SK-N-SH (cell line): ENCODE results near the gene FADD. TPM values are rescaled to one million over a fixed set of nuclear protein-coding genes. Genes with fewer than 3 reads are reported as not detected.

Source experiments
- CTCF ChIA-PET: fragments of 300-600, 350-600 bp; formaldehyde crosslinking; extraction: SDS; loops from one replicate; lab custom pipeline; 2021; lab: Yijun Ruan, JAX
- POLR2A ChIA-PET: fragments of 350-600 bp; sonication (Branson Sonifier 250); formaldehyde crosslinking; extraction: SDS; loops from one replicate; lab custom pipeline; 2020; ENCODE audit warnings: antibody characterized with exemption, inconsistent platforms; lab: Yijun Ruan, JAX
- DNase-seq: peaks from one replicate; pipeline ENCODE4 v3.0.0; 2012
- H2AFZ ChIP-seq: fragments of 200-600 bp; sonication (generic); 2 replicates; pipeline ENCODE4 v1.8.1; 2016; ENCODE audit warnings: antibody characterized with exemption, mild to moderate bottlenecking, low read depth
- H3F3A ChIP-seq: fragments of 200-600 bp; sonication (generic); replicated peaks from 2 replicates; pipeline ENCODE3; 2016; ENCODE audit warnings: antibody characterized with exemption, mild to moderate bottlenecking; ENCODE audit not compliant: insufficient read depth
- H3K27ac ChIP-seq, 2 experiments: fragments of 200-500 bp in 1 of 2; fragments of 200-600 bp in 1 of 2; sonication (Bioruptor generic) in 1 of 2; sonication (generic), shearing (Covaris generic) in 1 of 2; 2 replicates each; pipeline versions ENCODE4 v1.5.1 to v1.6.1; 2014 to 2016; ENCODE audit warnings: low read depth in 2 of 2, inconsistent platforms in 1 of 2, low read length in 1 of 2, mild to moderate bottlenecking in 1 of 2, mixed read lengths in 1 of 2
- H3K27me3 ChIP-seq: fragments of 200-600 bp; sonication (generic), shearing (Covaris generic); 2 replicates; pipeline ENCODE4 v1.6.1; 2016; ENCODE audit warnings: mixed run types; ENCODE audit not compliant: insufficient read depth
- H3K36me3 ChIP-seq, 2 experiments: fragments of 200-500 bp in 1 of 2; fragments of 200-600 bp in 1 of 2; sonication (Bioruptor generic) in 1 of 2; sonication (generic) in 1 of 2; replicated peaks in 1 of 2; 2 replicates each; pipeline versions ENCODE3 to v1.5.1; 2014 to 2016; ENCODE audit warnings: low read length in 1 of 2, mild to moderate bottlenecking in 1 of 2; ENCODE audit not compliant: insufficient read depth in 2 of 2, control insufficient read depth in 1 of 2
- H3K4me1 ChIP-seq, 2 experiments: fragments of 200-500 bp in 1 of 2; fragments of 200-600 bp in 1 of 2; sonication (Bioruptor generic) in 1 of 2; sonication (generic), shearing (Covaris generic) in 1 of 2; 2 replicates each; pipeline versions ENCODE4 v1.5.1 to v1.6.1; 2014 to 2016; ENCODE audit warnings: low read depth in 1 of 2, low read length in 1 of 2, mixed run types in 1 of 2; ENCODE audit not compliant: insufficient read depth in 2 of 2, control insufficient read depth in 1 of 2
- H3K4me2 ChIP-seq: fragments of 200-600 bp; sonication (generic), shearing (Covaris generic); 2 replicates; pipeline ENCODE4 v1.6.1; 2017; ENCODE audit warnings: mixed run types
- H3K4me3 ChIP-seq, 2 experiments: fragments of 200-500 bp in 1 of 2; fragments of 200-600 bp in 1 of 2; sonication (Bioruptor generic) in 1 of 2; sonication (generic), shearing (Covaris generic) in 1 of 2; 2 replicates each; pipeline versions ENCODE4 v1.5.1 to v1.8.1; 2014 to 2016; ENCODE audit warnings: low read depth in 2 of 2, inconsistent platforms in 1 of 2, low read length in 1 of 2, mild to moderate bottlenecking in 1 of 2, mixed read lengths in 1 of 2, moderate library complexity in 1 of 2
- H3K79me2 ChIP-seq: fragments of 200-600 bp; sonication (generic); 2 replicates; pipeline ENCODE4 v1.8.1; 2017; ENCODE audit warnings: mild to moderate bottlenecking; ENCODE audit not compliant: insufficient read depth
- H3K9ac ChIP-seq: fragments of 200-600 bp; sonication (generic); 2 replicates; pipeline ENCODE4 v1.6.1; 2017; ENCODE audit warnings: mixed run types
- H3K9me2 ChIP-seq: fragments of 200-600 bp; sonication (generic); 2 replicates; pipeline ENCODE4 v1.6.1; 2017; ENCODE audit warnings: mixed run types
- H3K9me3 ChIP-seq: fragments of 200-600 bp; sonication (generic); 2 replicates; pipeline ENCODE4 v1.6.1; 2017; ENCODE audit warnings: mixed run types, mild to moderate bottlenecking, moderate library complexity
- H4K20me1 ChIP-seq: fragments of 200-600 bp; sonication (generic); 2 replicates; pipeline ENCODE4 v1.6.1; 2017; ENCODE audit warnings: mild to moderate bottlenecking, mixed run types; ENCODE audit not compliant: insufficient read depth
- ELF1 ChIP-seq: IDR thresholded peaks from 2 replicates; pipeline ENCODE4 v1.4.0; 2012
- FOSL2 ChIP-seq: IDR thresholded peaks from 2 replicates; pipeline ENCODE4 v1.4.0; 2012; ENCODE audit warnings: low read depth, mild to moderate bottlenecking, moderate library complexity, borderline replicate concordance
- GATA2 ChIP-seq: sonication (generic); formaldehyde crosslinking; IDR thresholded peaks from 2 replicates; pipeline ENCODE4 v1.5.0; 2020; ENCODE audit warnings: mild to moderate bottlenecking, missing genetic modification reagents
- MXI1 ChIP-seq: IDR thresholded peaks from 2 replicates; pipeline ENCODE4 v1.6.1; 2012; ENCODE audit warnings: mild to moderate bottlenecking, low read depth, low read length, improper control_type of control experiment
- NRF1 ChIP-seq: IDR thresholded peaks from 2 replicates; pipeline ENCODE4 v1.6.1; 2012; ENCODE audit warnings: low read depth, mild to moderate bottlenecking, low read length
- RCOR1 ChIP-seq: fragments of 150-350 bp; IDR thresholded peaks from 2 replicates; pipeline ENCODE4 v1.6.1; 2017; ENCODE audit warnings: antibody characterized with exemption, low read length
- RFX5 ChIP-seq: IDR thresholded peaks from 2 replicates; pipeline ENCODE4 v1.6.1; 2012; ENCODE audit warnings: mild to moderate bottlenecking, improper control_type of control experiment, low read length
- RXRA ChIP-seq: IDR thresholded peaks from 2 replicates; pipeline ENCODE4 v1.4.0; 2012; ENCODE audit warnings: low read depth, mild to moderate bottlenecking, borderline replicate concordance
- TAF1 ChIP-seq: IDR thresholded peaks from 2 replicates; pipeline ENCODE4 v1.6.1; 2012; ENCODE audit warnings: low read depth, mild to moderate bottlenecking, low read length, moderate library complexity, borderline replicate concordance
- TCF12 ChIP-seq: IDR thresholded peaks from 2 replicates; pipeline ENCODE4 v1.4.0; 2012
- TEAD4 ChIP-seq: IDR thresholded peaks from 2 replicates; pipeline ENCODE4 v1.4.0; 2012; ENCODE audit warnings: mild to moderate bottlenecking, borderline replicate concordance; ENCODE audit not compliant: insufficient read depth
- YY1 ChIP-seq: IDR thresholded peaks from 2 replicates; pipeline ENCODE4 v1.4.0; 2012; ENCODE audit warnings: low read depth, mild to moderate bottlenecking
- WGBS: methylation state at CpG from one replicate; pipeline ENCODE4 v1.1.6; 2017; ENCODE audit warnings: low lambda C conversion rate; 5-methylcytosine and 5-hydroxymethylcytosine counted together
- polyA plus RNA-seq, 3 experiments: library from polyadenylated mRNA; depleted of rRNA; stranded (reverse); fragments of >200 nt; gene quantifications; 2 replicates each; pipeline ENCODE4 v1.2.3, GENCODE V29; 2012
- TF ChIP-seq, protein P1 (sequence below): IDR thresholded peaks from 2 replicates; pipeline ENCODE4 v1.6.1; 2012; ENCODE audit warnings: mild to moderate bottlenecking, low read depth, low read length, moderate library complexity
- TF ChIP-seq, protein P2 (sequence below): IDR thresholded peaks from 2 replicates; pipeline ENCODE4 v1.4.0; 2012; ENCODE audit warnings: low read depth

The FADD gene
- polyA plus RNA-seq, 1 of the 3 experiments (the other 2 are of a cell fraction), result 23.8 TPM

DNA sequence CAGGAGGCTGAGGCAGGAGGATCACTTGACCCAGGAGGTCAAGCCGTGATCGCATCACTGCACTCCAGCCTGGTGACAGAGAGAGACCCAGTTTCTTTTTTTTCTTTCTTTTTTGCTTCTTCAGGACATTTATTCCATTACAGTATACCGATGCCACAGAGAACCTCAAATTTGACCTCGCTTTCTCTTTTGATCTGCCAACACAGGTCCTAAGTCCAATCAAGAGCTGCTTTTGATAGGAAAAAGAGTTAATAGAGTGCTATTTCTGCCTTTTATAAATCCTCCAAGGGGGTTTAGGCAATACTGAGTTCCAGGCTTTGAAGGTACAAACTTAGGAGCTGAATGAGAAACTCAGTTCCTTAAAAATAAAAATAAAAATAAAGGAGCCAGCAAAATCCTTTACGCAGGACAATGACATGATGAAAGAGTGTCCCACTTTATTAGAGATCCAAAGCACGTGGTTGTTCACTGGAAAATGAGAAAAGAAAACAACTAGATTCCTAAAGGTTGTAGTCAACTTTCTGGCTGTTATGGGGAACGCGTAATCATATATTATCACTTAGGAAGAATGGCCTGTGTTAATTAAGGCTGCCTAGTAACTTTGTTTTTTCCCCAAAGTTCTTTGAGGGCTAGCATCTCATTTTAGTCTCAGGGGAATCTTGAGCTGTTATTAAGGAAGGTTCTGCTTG lies 27.2 kb downstream of the FADD start:
- ChIA-PET POLR2A (no interaction called here), CTCF (interaction anchor here (0.6 to 1.7 kb wide), 3 partner anchors 20 to 311 kb away, joined by 3 to 4 read pairs (median 3); no protein-coding TSS in a partner anchor)
- no peak overlapping the region for H3K4me2 ChIP-seq
- peaks cover 16% of the 10 kb centered on the region for H3F3A ChIP-seq
- H3K4me1 ChIP-seq, result peaks cover 0 to 5% of the 10 kb centered on the region in 2 experiments; a peak in 1 of 4 replicates
- H4K20me1 ChIP-seq, result peaks cover 9% of the 10 kb centered on the region; the same call in 1 of the 2 replicates
- H3K4me3 ChIP-seq, result no peak overlapping the region
- H3K9me3 ChIP-seq, result no peaks in the 10 kb centered on the region
- no peak overlapping the region for H3K9ac ChIP-seq
- no peaks in the 10 kb centered on the region for H3K36me3 ChIP-seq
- TF ChIP-seq GATA2 (CRISPR knock-in tag) (no peak), TAF1 (no peak), RXRA (no peak), YY1 (no peak), ELF1 (no peak), RCOR1 (no peak), FOSL2 (no peak), TEAD4 (no peak), MXI1 (no peak), TCF12 (no peak), RFX5 (no peak), NRF1 (no peak)
- TF ChIP-seq, protein P1, sequence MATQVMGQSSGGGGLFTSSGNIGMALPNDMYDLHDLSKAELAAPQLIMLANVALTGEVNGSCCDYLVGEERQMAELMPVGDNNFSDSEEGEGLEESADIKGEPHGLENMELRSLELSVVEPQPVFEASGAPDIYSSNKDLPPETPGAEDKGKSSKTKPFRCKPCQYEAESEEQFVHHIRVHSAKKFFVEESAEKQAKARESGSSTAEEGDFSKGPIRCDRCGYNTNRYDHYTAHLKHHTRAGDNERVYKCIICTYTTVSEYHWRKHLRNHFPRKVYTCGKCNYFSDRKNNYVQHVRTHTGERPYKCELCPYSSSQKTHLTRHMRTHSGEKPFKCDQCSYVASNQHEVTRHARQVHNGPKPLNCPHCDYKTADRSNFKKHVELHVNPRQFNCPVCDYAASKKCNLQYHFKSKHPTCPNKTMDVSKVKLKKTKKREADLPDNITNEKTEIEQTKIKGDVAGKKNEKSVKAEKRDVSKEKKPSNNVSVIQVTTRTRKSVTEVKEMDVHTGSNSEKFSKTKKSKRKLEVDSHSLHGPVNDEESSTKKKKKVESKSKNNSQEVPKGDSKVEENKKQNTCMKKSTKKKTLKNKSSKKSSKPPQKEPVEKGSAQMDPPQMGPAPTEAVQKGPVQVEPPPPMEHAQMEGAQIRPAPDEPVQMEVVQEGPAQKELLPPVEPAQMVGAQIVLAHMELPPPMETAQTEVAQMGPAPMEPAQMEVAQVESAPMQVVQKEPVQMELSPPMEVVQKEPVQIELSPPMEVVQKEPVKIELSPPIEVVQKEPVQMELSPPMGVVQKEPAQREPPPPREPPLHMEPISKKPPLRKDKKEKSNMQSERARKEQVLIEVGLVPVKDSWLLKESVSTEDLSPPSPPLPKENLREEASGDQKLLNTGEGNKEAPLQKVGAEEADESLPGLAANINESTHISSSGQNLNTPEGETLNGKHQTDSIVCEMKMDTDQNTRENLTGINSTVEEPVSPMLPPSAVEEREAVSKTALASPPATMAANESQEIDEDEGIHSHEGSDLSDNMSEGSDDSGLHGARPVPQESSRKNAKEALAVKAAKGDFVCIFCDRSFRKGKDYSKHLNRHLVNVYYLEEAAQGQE, result no peak
- TF ChIP-seq, protein P2, sequence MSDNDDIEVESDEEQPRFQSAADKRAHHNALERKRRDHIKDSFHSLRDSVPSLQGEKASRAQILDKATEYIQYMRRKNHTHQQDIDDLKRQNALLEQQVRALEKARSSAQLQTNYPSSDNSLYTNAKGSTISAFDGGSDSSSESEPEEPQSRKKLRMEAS, result no peak
- no peaks in the 10 kb centered on the region for H3K9me2 ChIP-seq
- no peak overlapping the region for H3K27ac ChIP-seq
- DNase-seq, result no peak
- no peaks in the 10 kb centered on the region for H3K79me2 ChIP-seq
- H3K27me3 ChIP-seq, result no peaks in the 10 kb centered on the region
- WGBS, result 86% methylated on average over 8 of the region's 8 CpGs
- no peak overlapping the region for H2AFZ ChIP-seq
